Activated T-helper 1 cell treated with anti-CD3 and anti-CD28 coated beads, Interleukin-12 subunit alpha, Interleukin-12 subunit beta, Interleukin-2, Interleukin-4 antibody, amounts not matched to agents 30 ng/mL and 10 ng/mL and 1 ng/mL, durations not matched to agents 14 hours and 24 hours and 36 hours (primary cell): ENCODE measurements around the gene SZT2. TPM values are rescaled to one million over a fixed set of nuclear protein-coding genes. Genes with fewer than 3 reads are reported as not detected.
"Not testable (repeated sequence)": the region's sequence is repeated elsewhere in the genome, so short reads cannot be mapped to it uniquely, and the experiment has no call there.

ENCODE experiments used
- DNase-seq: peaks from one replicate; pipeline ENCODE4 v3.0.0; 2021; ENCODE audit warnings: low spot score
- H3K27ac Mint-ChIP-seq: one replicate; pipeline ENCODE4 v1.8.0; 2021; ENCODE audit warnings: mild to moderate bottlenecking, mixed read lengths
- H3K27me3 Mint-ChIP-seq: one replicate; pipeline ENCODE4 v1.8.0; 2022; ENCODE audit warnings: mild to moderate bottlenecking, moderate library complexity, mixed read lengths; ENCODE audit not compliant: insufficient read depth
- H3K36me3 Mint-ChIP-seq: one replicate; pipeline ENCODE4 v1.8.0; 2021; ENCODE audit warnings: low read depth, mixed read lengths
- H3K4me1 Mint-ChIP-seq: one replicate; pipeline ENCODE4 v1.8.0; 2021; ENCODE audit warnings: low read depth, mixed read lengths
- H3K4me3 Mint-ChIP-seq: one replicate; pipeline ENCODE4 v1.8.0; 2021; ENCODE audit warnings: mild to moderate bottlenecking, moderate library complexity, mixed read lengths
- H3K9me3 Mint-ChIP-seq: one replicate; pipeline ENCODE4 v1.8.0; 2021; ENCODE audit warnings: mixed read lengths
- intact Hi-C: fragments of 100-400 bp; cut with micrococcal nuclease; formaldehyde crosslinking; loops from one replicate; pipeline ENCODE4 v1.15.1; 2024
- total RNA-seq: library from RNA; stranded (reverse); gene quantifications from 2 replicates; pipeline ENCODE4 v1.2.3, GENCODE V29; 2022

Gene SZT2
- total RNA-seq, 1 donor from 2014 or later = 59.2 TPM

DNA sequence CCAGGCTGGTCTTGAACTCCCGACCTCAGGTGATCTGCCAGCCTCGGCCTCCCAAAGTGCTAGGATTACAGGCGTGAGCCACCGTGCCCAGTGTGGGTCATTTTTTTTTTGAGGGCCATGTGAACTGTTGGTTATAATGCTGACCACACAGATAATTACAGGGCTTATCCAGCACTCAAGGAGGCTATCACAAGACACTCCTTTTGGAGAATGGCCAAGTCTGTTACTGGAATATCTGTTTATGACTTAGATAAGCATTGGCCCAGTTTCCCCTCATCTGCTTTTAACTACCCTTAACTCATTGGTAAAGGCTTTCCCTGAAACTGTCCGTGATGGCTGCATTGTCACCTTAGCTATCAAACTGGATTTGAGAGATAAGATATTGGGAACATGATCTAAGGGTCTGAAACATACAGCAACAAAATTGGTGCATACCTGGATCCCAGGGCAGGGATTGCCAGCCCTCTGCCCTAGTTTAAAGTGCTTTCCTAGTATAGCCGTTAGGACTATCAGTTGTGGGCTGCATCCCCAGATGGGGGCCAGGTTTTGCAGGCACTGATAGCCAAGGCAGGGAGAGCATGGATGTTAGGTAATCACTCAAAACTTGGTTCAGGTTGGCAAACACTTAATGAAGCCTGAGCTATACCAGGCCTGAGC, 15.6 kb downstream of the SZT2 start:
- H3K36me3 Mint-ChIP-seq = peaks cover 33% of the 10 kb centered on the region
- H3K9me3 Mint-ChIP-seq = no peaks in the 10 kb centered on the region
- no peak overlapping the region for H3K27ac Mint-ChIP-seq

DNA sequence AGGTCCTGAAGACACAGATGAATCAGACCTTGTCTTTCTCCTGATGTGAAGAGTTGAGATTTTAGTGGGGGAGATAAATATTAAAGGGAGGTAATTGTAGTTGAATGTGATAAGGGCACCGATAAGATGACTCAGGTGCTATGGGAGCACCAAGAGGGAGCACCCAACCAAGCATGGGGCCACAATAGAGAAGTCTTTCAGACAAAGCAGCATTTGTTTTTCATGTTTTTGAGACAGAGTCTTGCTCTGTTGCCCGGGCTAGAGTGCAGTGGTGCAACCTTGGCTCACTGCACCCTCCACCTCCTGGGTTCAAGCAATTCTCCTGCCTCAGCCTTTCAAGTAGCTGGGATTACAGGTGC, 16.2 kb downstream of the SZT2 start:
- peaks cover 33% of the 10 kb centered on the region for H3K36me3 Mint-ChIP-seq
- H3K27ac Mint-ChIP-seq = no peak overlapping the region
- H3K4me1 Mint-ChIP-seq = no peaks in the 10 kb centered on the region
- H3K4me3 Mint-ChIP-seq = no peak overlapping the region
- no peaks in the 10 kb centered on the region for H3K9me3 Mint-ChIP-seq
- intact Hi-C loops = no loop called here
- H3K27me3 Mint-ChIP-seq = no peaks in the 10 kb centered on the region
- DNase-seq = no peak

More for the DNA sequence above, 15.6 kb downstream of the SZT2 start:
- no peaks in the 10 kb centered on the region for H3K4me1 Mint-ChIP-seq
- DNase-seq = no peak
- H3K4me3 Mint-ChIP-seq = no peak overlapping the region
- H3K27me3 Mint-ChIP-seq = no peaks in the 10 kb centered on the region
- intact Hi-C loops = no loop called here

DNA sequence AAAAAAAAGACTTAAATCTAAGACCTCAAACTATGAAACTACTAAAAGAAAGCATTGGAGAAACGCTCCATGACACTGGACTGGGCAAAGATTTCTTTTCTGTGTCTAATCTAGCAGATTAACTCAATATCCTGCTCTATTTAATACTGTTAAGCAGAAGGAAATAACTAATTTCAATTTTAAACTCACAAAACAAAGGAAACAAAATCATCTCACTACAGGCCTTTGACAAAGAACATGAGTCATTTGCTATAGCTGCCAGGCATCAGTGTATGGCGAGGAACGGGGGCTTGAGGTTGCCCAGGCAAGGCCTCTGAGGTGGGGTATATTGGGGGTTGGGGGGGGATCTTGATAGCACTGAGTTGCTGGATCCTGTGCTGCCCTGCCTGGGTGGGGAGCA, 20.9 kb downstream of the SZT2 start:
- DNase-seq = no peak
- Mint-ChIP-seq H3K9me3 (no peaks in the 10 kb centered on the region), H3K27me3 (no peaks in the 10 kb centered on the region), H3K4me3 (no peak overlapping the region), H3K36me3 (peaks cover 26% of the 10 kb centered on the region), H3K4me1 (no peaks in the 10 kb centered on the region), H3K27ac (no peak overlapping the region)
- intact Hi-C loops = no loop called here

DNA sequence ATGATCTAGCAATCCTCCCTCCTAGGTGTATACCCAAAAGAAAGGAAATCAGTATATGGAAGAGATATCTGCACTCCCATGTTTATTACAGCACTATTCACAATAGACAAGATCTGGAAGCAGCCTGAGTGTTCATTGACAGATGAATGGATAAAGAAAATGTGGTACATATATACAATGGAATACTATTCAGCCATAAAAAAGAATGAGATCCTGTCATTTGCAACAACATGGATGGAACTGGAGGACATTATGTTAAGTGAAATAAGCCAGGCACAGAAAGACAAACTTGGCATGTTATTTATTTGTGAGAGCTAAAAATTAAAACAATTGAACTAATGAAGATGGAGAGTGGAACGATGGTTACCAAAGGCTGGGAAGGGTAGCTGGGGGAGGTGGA, 23.7 kb downstream of the SZT2 start:
- H3K4me3 Mint-ChIP-seq, intact Hi-C loops, H3K27ac Mint-ChIP-seq, DNase-seq, H3K4me1 Mint-ChIP-seq, H3K27me3 Mint-ChIP-seq, H3K9me3 Mint-ChIP-seq: not testable (repeated sequence)
- H3K36me3 Mint-ChIP-seq = peaks cover 18% of the 10 kb centered on the region

DNA sequence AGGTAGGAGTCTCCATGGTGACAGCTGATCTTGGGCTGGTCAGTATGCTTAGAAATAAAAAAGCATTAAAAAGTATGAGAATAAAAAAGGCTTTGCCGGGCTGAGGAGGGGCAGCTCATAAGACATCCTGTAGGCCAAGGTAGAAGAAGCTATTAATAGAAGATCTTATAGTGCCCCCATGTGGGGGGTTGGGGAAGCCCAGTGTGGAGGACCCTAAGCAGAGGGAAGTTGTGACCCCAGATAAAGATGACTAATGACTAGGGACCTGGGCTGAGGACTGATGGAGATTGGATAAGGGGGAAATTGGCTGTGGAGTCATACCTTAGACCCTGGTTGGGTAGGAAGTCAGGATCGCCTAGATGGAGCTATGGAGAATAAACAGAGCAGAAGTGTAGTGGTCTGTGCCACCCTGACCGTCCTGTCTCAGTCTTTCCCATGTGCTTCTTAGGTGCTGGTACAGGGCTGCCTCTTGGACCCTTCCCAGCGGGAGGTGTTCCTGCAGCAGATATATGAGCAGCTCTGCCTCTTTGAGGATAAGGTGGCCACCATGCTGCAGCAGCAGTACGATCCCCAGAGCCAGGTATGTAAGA, 25.0 kb downstream of the SZT2 start:
- intact Hi-C loops = loop anchor here (1.0 kb wide), 3 partner anchors 56 to 187 kb away; partner anchors contain the start of gene CDC20
- DNase-seq = peak; percentile 22
- Mint-ChIP-seq H3K9me3 (no peaks in the 10 kb centered on the region), H3K4me3 (no peak overlapping the region), H3K27me3 (no peaks in the 10 kb centered on the region), H3K36me3 (peaks cover 11% of the 10 kb centered on the region), H3K27ac (peak overlapping the region; percentile 10), H3K4me1 (no peaks in the 10 kb centered on the region)

DNA sequence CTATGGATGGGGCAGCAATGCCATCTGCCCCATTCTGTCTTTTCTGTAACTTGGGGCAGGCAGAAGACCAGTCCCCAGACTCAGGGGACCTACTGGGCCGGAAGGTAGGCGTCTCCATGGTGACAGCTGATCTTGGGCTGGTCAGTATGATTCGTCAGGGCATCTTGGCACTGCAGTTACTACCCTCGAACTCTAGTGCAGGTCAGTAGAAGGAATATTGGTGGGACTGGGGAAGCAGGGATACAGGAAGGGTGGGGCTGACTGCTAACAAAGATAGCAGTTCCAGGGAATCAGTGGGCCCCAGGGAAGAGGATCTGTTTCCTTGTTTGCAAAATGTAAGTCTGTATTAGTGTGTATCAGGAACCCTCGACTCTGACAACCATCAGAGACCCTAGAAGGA, 26.2 kb downstream of the SZT2 start:
- no peaks in the 10 kb centered on the region for H3K4me1 Mint-ChIP-seq
- H3K27me3 Mint-ChIP-seq = no peaks in the 10 kb centered on the region
- no peak overlapping the region for H3K4me3 Mint-ChIP-seq
- no peaks in the 10 kb centered on the region for H3K9me3 Mint-ChIP-seq
- peaks cover 14% of the 10 kb centered on the region for H3K36me3 Mint-ChIP-seq
- DNase-seq = no peak
- intact Hi-C loops = no loop called here
- H3K27ac Mint-ChIP-seq = no peak overlapping the region

DNA sequence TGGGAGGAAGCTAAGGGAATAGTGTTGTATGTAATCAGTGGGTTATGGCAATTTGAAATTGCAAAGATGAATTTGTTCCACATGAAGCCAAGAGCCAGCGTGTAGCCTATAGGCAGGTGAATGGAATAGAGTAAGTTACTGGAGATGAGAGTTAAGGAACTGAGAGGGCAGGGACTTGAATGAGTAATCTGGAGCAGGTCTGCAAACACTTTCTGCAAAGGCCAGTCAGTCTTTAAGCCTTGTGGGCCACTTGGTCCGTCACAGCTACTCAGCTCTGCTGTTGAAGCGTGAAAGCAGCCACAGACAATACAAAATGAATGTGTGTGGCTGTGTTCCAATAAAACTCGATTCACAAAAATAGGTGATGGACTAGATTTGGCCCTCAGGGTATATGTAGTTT, 29.2 kb downstream of the SZT2 start:
- H3K4me3 Mint-ChIP-seq = no peak overlapping the region
- H3K36me3 Mint-ChIP-seq = peaks cover 34% of the 10 kb centered on the region
- intact Hi-C loops = no loop called here
- no peak for DNase-seq
- no peak overlapping the region for H3K27ac Mint-ChIP-seq
- H3K9me3 Mint-ChIP-seq = no peaks in the 10 kb centered on the region
- peaks cover 10% of the 10 kb centered on the region for H3K4me1 Mint-ChIP-seq
- no peaks in the 10 kb centered on the region for H3K27me3 Mint-ChIP-seq

DNA sequence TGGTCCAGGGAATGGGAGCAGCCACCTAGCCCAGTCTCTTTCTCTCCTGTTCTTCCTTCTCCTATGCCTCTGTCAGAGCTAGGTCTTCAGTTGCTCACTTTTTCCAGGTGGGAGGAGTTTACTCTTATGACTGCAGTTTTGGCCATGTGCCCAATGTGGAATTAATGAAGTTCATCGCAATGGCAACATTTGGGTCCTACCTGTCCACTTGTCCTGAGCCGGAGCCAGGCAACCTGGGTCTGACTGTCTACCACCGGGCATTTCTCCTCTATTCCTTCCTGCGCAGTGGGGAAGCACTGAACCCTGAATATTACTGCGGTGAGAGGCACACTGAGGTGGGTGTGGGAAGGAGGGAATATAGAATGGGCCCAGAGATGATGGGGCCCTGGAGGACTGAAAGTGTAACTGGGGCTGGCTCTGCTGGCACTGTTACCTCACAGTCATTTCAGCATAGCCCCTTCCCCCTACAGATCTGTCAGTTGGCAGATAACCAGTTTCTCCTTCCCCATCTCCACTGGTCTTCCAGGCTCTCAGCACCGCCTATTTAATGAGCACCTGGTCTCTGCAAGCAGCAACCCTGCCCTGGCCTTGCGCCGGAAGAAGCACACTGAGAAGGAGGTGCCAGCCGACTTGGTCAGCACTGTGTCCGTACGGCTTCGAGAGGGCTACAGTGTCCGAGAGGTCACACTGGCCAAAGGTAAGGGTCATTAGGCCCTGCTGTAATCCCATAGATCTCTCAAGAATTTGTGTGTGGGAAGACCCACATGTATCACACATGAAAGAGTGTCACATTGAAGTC, 30.1 kb downstream of the SZT2 start:
- peak overlapping the region; percentile 36 for H3K27ac Mint-ChIP-seq
- H3K4me1 Mint-ChIP-seq = peaks cover 10% of the 10 kb centered on the region
- no peak for DNase-seq
- H3K36me3 Mint-ChIP-seq = peaks cover 31% of the 10 kb centered on the region
- H3K27me3 Mint-ChIP-seq = no peaks in the 10 kb centered on the region
- no peaks in the 10 kb centered on the region for H3K9me3 Mint-ChIP-seq
- intact Hi-C loops = no loop called here
- H3K4me3 Mint-ChIP-seq = no peak overlapping the region

DNA sequence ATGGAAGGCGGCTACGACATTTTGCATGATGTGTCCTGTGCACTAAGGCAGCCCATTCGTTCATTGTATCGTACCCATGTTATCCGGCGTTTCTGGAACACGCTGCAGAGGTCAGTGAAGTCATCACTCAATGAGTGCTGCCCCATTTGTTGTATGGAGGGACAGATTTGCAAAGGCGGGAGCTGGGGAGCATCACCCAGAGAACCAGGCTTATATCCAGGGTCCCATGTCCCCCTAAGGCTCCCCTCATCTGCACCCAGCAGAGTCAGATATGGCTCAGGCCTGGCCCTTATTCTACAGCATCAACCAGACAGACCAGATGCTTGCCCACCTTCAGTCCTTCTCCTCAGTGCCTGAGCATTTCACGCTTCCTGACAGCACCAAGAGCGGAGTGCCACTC, 31.2 kb downstream of the SZT2 start:
- Mint-ChIP-seq H3K27me3 (no peaks in the 10 kb centered on the region), H3K4me1 (peaks cover 10% of the 10 kb centered on the region), H3K27ac (no peak overlapping the region), H3K36me3 (peaks cover 28% of the 10 kb centered on the region), H3K9me3 (no peaks in the 10 kb centered on the region), H3K4me3 (no peak overlapping the region)
- intact Hi-C loops = no loop called here
- no peak for DNase-seq

DNA sequence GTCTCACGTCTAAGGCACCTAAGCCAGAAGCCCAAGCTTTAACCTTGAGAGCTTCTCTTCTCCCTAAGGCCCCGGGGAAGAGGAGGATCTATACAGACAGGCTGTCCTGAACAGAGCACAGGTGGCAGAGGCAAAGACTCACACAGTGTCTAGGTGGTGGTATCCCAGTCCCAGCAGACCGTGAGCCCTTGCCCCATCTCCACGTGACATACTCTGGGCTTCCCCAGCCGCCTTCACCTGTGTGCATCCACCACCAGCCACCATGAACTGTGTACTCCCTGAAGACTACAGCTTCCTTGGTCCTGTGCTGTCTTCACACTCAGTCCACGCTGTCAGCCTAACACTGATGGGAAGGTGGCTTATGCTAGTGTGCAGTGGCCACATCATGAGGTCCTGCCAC, 31.7 kb downstream of the SZT2 start:
- Mint-ChIP-seq H3K9me3 (no peaks in the 10 kb centered on the region), H3K36me3 (peaks cover 28% of the 10 kb centered on the region), H3K4me1 (peaks cover 10% of the 10 kb centered on the region), H3K27me3 (no peaks in the 10 kb centered on the region), H3K4me3 (no peak overlapping the region), H3K27ac (no peak overlapping the region)
- no peak for DNase-seq
- intact Hi-C loops = no loop called here

DNA sequence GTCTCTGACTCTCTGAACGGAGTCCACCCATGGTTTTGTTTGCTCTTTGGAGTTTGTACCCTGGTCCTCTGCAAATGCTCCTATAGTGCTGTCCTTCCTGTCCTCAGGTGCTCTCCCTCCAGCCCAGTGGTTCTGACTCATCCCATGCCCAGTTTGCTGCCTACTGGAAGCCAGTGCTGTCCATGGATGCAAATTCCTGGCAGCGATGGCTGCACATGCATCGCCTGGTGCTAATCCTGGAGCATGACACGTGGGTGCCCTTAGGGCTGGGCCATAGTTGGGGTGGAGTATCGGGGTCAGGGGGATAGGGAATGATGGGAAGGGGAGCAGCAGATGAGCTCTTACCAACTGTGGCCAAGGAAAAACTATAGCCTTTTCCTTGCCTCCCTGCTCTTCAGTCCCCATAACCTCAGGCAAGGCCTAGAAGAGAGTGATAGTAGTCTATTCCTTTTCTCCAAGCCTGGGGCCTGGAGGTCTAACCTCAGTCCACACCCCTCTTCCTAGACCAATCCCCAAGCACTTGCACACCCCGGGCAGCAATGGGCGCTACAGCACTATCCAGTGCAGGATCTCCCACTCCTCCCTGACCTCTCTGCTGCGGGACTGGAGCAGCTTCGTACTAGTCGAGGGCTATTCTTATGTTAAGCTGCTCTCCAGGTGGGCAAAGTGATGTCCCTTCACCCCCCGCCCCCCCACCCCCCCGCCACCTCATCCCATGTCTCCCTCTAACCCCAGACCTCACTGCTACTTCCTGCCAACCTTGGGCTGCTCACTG, 32.5 kb downstream of the SZT2 start:
- no peak for DNase-seq
- Mint-ChIP-seq H3K4me1 (peaks cover 10% of the 10 kb centered on the region), H3K4me3 (no peak overlapping the region), H3K36me3 (peaks cover 34% of the 10 kb centered on the region), H3K27ac (no peak overlapping the region), H3K27me3 (no peaks in the 10 kb centered on the region), H3K9me3 (no peaks in the 10 kb centered on the region)
- intact Hi-C loops = no loop called here

DNA sequence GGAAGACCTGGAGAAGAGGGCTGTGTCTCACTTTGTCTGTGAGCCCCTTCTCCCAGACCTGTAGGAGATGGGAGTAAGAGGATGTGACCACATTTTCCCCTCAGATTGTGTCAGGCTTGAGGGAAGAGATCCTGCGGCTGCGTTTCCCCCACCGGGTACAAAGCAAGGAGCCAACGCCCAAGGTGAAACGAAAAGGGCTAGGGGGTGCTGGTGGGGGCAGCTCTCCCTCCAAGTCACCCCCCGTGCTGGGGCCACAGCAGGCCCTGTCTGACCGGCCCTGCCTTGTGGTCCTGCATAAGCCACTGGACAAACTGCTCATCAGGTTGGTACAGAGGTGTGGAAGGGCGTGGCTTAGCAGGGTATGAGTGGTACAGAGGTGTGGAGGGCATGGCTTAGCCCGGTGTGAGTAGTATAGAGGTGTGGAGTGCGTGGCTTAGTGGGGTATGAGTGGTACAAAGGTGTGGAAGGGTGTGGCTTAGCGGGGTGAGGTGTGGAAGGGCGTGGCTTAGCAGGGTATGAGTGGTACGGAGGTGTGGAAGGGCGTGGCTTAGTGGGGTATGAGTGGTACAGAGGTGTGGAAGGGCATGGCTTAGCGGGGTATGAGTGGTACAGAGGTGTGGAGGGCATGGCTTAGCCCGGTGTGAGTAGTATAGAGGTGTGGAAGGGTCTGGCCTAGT, 33.4 kb downstream of the SZT2 start:
- H3K27me3 Mint-ChIP-seq = no peaks in the 10 kb centered on the region
- DNase-seq = no peak
- no peaks in the 10 kb centered on the region for H3K9me3 Mint-ChIP-seq
- H3K27ac Mint-ChIP-seq = no peak overlapping the region
- H3K4me3 Mint-ChIP-seq = no peak overlapping the region
- intact Hi-C loops = no loop called here
- peaks cover 37% of the 10 kb centered on the region for H3K36me3 Mint-ChIP-seq
- peaks cover 10% of the 10 kb centered on the region for H3K4me1 Mint-ChIP-seq
